GM15510 (cell line): ENCODE results near the gene RPS25.

Source experiments
- POLR2A ChIP-seq: IDR thresholded peaks from 3 replicates; pipeline ENCODE4 v1.6.1; 2011; ENCODE audit warnings: borderline replicate concordance; ENCODE audit not compliant: insufficient read length; ENCODE audit errors: extremely low read depth

The RPS25 gene

GRCh38 chr11:119025541-119025940 is 7.4 kb upstream of the RPS25 start:
- TF ChIP-seq POLR2A = no peak

GRCh38 chr11:119025099-119025473 is 6.9 kb upstream of the RPS25 start:
- no peak for TF ChIP-seq POLR2A

GRCh38 chr11:119024430-119025098 is 6.4 kb upstream of the RPS25 start:
- TF ChIP-seq POLR2A = no peak

GRCh38 chr11:119023741-119024140 is 5.6 kb upstream of the RPS25 start:
- TF ChIP-seq POLR2A = no peak

- no peak for TF ChIP-seq POLR2A
These were observed 3.5 kb upstream of the RPS25 start for GRCh38 chr11:119021631-119022030.

GRCh38 chr11:119019996-119020395 is 1.9 kb upstream of the RPS25 start:
- TF ChIP-seq POLR2A = no peak

- TF ChIP-seq POLR2A = no peak
These were observed 1.7 kb downstream of the RPS25 start for GRCh38 chr11:119016216-119017009.

- TF ChIP-seq POLR2A = no peak
These were observed 3.0 kb downstream of the RPS25 start for GRCh38 chr11:119015054-119015611.

- TF ChIP-seq POLR2A = no peak
These were observed 3.8 kb downstream of the RPS25 start for GRCh38 chr11:119014209-119014924.

- TF ChIP-seq POLR2A = no peak
These were observed 5.4 kb downstream of the RPS25 start for GRCh38 chr11:119012629-119013170.

- TF ChIP-seq POLR2A = no peak
These were observed 6.6 kb downstream of the RPS25 start for GRCh38 chr11:119011476-119012053.

GRCh38 chr11:119006656-119007055 is 11.5 kb downstream of the RPS25 start:
- TF ChIP-seq POLR2A = no peak

GRCh38 chr11:119000906-119001305 is 17.2 kb downstream of the RPS25 start:
- no peak for TF ChIP-seq POLR2A

- TF ChIP-seq POLR2A = no peak
These were observed 19.3 kb downstream of the RPS25 start for GRCh38 chr11:118998822-118999221.

- TF ChIP-seq POLR2A = no peak
These were observed 19.8 kb downstream of the RPS25 start for GRCh38 chr11:118998388-118998717.
